ENCODE data around the gene CEP164.

The CEP164 gene

DNA sequence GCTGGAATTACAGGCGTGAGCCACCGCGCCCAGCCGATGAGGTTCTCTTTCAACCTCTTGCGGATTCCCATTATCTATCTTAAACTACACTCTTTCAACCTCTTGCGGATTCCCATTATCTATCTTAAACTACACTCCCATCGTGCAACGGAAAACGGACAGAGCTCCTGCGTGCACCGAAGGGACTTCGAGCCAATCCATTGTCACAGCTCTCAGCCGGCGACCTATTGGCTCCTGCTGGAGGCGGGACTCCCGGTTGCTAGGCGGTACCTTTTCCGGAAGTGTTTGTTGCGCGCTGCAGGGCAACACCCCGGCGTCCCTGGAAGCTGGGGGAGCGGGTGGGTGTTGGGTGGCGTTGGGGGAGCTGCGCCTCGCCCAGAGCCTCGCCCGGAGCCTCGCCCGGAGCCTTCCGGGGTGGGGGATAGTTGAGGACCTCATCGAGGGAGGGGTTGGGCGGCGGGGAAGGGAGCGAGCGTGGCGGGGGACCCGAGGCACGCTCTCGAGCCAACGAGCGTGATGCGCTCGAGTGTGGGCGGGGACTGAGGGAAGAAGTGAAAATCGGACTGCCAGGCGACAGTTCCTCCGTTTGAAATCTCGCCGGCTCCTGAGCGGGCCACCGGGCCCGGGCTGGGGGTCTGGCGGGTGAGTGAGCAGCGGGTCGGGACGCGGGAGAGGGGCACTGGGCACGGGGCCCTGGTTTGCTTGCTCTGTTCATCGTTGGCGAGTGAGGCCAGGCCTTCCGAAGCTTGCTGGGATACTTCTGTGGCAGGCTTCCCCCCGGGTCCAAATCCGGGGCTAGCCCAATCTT, at the start of gene CEP164:
CEP164 (plus strand) TSS at position 288 of the 808 bp plus-strand sequence. CDS start 10,733 bp downstream, outside the sequence.
- DNase-seq: peak; percentile 90

DNA sequence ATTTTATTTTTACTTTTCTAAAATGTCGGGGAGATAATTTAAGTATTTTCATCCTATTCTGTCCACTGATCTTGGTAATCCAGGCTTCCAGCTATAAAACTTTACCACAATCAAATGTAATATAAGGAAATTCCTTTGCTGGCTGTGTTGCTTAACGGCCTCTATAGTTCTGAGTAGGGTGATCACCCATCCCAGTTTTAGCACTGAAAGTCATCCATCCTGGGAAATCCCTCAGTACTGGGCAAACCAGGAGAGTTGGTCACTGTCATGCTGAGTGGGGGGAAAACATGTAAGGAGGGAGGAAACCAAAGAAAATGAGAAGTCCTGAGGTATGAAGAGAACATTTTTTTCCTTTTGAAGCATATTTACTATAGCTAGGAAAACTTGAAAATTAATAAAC, 49.3 kb upstream of the CEP164 start:
- DNase-seq: no peak

DNA sequence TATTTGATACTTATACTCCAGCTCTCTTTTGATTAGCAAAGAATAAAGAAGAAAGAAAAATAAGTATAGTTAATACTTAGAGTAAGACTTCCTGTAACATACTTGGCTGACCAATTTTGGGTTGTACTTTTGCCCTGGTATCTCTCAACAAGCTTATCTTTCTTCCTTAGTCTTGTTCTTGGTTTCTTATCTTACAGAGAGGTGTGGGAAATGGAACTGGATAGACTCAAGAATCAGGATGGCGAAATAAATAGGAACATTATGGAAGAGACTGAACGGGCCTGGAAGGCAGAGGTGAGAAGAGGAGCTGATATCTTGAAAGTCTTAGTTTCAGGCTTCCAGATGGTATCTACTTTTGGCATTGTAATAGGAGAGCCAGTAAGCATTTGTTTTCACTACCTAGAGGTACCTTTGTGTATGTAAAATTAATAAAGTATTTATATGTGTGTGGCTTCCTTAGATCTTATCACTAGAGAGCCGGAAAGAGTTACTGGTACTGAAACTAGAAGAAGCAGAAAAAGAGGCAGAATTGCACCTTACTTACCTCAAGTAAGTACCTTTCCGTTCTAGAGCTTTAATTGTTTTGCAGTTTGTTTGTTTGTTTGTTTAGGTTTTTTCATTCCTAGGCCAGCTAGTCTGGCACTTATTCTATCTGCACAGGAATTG, 47.8 kb upstream of the CEP164 start:
- no peak for DNase-seq

DNA sequence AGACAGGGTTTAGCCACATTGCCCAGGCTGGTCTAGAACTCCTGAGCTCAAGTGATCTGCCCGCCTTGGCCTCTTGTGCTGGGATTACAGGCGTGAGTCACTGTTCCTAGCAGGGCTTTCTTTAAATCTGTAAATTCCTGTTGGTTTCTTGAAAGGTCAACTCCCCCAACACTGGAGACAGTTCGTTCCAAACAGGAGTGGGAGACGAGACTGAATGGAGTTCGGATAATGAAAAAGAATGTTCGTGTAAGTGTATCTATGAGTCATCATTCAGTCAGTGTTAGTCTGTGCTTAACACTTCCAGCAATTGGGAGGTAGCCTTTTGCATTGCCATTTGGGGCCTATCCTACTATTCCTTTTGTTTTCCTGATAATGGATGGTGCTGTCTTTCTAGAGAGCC, 46.5 kb upstream of the CEP164 start:
- no peak for DNase-seq

DNA sequence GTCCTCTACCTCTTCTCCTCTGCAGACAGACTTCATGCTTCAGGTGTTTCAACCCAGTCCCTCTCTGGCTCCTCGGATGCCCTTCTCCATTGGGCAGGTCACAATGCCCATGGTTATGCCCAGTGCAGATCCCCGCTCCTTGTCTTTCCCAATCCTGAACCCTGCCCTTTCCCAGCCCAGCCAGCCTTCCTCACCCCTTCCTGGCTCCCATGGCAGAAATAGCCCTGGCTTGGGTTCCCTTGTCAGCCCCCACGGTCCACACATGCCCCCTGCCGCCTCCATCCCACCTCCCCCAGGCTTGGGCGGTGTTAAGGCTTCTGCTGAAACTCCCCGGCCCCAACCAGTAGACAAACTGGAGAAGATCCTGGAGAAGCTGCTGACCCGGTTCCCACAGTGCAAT, 45.8 kb upstream of the CEP164 start:
- DNase-seq: no peak

DNA sequence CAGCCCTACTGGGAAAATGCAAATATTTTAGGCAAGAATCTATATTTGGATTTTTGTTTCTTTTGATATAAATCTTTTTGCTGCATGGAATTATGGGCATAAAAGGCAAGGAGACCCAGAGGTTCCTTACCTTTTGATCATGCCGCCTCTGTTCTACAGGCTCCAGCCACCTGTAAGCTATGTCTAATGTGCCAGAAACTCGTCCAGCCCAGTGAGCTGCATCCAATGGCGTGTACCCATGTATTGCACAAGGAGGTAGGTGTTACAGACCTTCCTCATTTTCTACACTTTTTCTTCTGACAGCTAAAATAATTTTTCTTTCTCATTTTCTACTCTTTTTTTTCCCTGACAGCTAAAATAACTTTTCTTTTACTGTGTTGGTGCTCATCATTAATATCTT, 44.7 kb upstream of the CEP164 start:
- DNase-seq: no peak

DNA sequence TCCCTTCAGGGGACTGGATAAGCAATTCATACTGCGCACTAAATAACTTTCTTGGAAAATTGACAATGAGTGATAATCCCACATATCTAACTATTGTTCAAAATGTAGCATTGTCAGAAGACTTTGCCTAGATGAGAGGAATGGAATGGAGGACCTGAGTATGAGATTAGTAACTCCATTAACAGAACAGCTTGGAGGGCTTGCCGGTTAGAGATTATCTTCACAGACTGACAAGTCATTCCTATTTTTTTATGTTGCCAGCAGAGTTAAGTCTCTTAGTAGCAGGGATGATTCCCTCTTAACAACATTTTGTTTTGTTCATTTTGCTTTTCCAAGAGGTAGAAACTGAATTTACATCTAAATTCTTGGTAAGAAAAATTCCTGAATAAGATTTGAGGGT, 43.6 kb upstream of the CEP164 start:
- DNase-seq: no peak

DNA sequence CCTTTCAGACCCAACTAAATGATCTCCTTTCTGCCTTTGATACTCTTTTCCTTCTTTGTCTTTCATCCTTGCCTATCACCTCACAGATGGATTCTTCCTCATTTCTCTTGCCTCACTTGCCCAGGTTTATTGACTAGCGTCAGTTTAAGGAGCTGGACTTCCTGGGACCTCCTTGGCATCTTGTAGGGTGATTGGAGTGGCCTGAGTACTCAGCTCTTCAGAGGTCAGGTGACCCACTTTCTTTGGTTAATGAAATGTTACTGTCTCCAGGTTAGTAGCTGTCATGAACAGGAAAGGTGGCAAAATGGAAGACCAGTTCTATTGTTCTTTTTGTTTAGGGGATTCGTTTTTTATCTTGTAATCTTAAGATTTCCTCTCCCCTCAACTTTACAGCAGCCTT, 41.1 kb upstream of the CEP164 start:
- DNase-seq: no peak

DNA sequence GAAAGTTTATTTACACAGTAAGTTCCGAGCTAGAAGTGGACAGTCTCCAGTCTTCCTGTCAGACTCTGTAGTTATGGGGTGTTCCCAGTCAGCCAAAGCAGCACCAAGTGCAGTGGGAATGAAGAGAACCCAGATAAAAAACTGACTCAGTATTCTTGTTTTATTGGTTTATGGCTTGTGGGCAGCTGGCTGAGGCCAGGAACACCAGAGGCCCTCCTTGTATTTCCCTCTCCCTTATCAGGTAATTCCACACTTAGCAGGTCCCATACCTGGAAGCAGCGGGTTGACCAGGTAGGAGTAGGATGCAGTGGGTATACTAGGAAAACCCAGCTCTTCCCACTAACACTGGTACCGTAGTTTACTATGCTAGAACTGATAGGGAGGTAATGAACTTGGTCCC, 40.0 kb upstream of the CEP164 start:
- DNase-seq: no peak

DNA sequence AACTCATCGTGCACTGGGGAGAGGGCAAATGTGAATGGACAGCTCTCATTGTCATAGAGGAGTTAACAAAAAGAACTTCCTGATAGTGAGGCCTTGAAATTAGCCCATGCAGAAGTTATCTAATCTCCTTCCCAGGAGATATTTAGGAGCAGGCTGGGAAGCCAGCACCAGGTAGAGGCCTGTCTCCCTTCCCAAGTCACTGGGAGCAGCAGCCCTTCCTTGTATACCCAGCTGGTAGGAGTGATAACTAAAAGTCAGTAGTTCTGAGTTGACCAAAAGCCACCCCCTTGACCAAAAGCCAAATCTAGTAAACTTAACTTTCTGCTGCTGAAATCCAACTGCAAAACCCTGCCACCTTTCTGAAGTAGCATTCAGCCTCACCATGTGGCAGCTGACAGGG, 37.9 kb upstream of the CEP164 start:
- no peak for DNase-seq

DNA sequence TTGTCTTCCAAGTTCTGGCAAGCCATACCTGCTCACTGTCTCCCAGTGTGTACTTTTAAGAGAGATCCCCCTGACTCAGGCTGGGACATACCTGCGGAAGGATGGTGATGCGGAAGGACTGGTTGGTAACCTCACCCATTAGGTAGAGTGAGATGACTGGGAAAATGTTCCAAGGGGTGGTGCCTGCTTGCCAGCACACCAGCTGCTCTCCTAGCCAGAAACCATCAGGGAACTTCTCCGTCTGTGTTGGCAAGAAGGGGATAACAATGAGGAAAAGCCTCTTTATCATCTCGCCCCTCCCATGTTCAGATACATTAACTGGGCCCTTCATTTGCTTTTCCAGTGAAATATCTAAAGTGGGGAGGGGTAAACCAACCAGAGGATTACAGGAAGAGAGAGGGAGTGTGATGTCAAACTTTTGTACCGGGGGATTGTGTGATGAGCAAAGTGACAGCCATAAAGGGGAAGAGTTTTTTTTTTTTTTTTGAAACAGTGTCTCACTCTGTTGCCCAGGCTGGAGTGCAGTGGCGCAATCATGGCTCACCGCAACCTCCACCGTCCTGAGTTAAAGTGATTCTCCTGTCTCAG, 36.8 kb upstream of the CEP164 start, which contains the start of gene BACE1-AS:
BACE1-AS (plus strand) TSS at position 538 of the 588 bp plus-strand sequence.
- no peak for DNase-seq

DNA sequence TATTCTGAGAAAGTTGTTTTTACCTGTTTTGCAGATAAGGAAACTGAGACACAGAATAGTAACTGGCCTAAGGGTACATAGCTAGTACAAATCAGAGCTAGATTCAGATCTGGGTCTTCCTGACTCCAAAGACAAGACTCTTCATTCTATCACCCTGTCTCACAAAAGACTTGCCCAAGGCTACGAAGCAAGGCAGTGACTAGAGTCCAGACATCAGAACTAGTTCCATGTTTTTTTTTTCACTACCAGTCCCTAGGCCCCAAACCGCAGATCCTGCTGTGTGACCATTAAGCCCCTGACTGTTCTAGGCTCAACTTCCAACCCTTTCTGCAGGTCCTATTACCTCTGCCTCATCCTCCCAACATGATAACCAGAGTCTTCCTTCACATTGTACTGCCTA, 35.0 kb upstream of the CEP164 start:
- no peak for DNase-seq

DNA sequence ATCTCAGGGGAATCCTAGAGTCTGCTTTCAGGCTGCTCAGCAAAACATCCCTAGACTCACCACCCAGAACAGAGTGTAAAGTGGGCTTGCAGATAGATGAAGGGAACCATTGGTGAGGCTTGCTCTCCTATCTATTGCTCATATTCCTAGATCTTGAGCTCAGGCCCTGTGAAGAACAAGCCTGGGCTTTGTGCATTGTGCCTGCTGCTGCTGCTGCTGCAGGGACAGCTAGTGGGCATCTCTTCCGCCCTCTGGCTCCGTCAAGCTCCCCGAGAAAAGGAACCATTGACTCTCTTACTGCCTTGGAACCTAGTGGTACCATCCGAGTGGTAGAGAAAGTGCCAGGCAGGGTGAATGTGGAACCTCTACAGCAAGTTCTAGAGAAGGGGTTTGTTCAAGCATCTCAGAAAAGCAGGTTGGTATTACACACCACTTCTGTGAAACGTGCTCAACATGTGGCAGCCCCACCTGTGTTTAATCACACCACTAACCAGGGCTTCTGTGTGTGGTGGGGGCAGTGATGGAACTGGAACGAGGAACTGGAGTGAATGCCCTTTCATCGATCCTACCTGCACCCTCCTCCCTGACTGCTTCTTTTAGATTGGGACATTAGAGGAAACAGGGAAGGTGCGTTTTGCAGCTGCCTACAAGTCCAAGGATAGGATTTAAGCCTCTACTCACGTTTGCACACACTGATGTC, 32.1 kb upstream of the CEP164 start:
- no peak for DNase-seq

DNA sequence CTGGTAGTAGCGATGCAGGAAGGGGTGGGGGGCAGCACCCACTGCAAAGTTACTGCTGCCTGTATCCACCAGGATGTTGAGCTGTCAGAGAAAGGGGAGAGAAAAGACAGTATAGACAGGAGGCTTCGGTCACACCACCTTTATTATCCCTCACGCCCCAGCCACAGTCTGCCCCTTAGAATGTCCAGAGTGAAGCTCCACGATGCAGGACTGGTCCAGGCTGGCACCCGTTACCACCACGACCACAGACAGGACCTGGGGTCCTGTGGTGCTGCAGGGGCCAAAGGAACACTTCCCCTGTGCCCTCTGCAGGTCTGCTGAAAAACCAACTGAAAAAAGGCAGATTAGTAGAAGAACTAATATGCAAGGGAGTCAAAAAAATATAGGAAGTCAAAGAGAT, 30.8 kb upstream of the CEP164 start:
- DNase-seq: no peak

DNA sequence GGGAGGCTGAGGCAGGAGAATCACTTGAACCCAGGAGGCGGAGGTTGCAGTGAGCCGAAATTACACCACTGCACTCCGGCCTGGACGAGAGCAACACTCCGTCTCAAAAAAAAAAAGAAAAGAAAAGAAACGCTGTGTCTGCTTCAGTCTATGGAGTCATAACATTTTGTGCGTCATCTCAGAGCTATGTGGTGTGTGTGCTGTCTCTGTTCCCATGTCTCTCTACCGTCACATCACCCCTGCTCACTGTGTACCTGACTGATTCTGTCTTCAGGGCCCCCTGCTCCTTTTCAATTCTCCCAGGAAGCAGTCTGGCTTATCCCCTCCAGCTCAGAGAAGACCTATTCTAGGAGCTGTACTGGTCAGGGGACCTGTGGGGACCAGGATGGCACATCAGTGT, 29.5 kb upstream of the CEP164 start:
- DNase-seq: no peak

DNA sequence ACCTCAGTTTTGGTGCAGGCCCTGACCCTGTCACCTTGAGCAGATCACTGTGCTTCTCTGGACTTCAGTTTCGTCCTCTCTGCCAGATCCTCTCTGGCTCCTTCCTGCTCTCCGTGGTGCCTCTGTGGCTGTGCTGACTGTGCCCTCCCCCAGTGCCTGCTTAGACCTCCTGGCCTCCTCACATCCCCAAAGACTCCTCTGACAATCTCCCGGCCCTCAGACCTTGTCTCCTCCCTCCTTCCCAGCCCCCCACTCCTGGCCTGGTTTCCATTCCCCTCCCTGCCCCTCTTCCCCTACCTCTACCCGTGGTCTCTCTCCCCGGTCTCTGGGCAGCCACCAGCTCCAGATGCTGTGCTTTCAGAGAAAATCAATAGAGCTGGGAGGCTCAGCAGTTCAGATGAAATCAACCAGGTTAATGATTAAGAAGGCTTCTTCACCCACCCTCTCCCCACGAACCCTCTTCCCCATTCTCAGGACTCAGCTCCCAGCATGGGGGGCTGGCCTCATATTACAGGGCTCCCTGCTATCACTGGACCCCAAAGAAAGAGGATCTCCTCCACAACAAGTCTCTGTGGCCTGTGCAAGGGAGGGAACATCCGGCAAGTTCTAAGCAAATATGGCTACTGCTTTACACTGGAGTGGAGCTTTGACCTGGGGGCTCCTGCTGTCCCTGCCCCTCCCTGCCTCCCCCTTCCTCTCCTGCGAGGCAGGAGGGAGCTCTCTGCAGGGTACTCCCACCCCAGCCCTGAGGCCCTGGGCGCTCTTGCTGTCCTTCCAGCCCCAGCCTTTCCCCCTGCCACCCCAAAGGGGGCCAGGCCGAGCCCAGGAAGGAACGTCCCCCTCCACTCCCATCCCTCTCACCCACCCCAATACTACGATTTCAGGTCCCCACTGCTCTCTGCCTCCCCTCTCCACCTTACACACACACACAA, 28.0 kb upstream of the CEP164 start:
- no peak for DNase-seq

DNA sequence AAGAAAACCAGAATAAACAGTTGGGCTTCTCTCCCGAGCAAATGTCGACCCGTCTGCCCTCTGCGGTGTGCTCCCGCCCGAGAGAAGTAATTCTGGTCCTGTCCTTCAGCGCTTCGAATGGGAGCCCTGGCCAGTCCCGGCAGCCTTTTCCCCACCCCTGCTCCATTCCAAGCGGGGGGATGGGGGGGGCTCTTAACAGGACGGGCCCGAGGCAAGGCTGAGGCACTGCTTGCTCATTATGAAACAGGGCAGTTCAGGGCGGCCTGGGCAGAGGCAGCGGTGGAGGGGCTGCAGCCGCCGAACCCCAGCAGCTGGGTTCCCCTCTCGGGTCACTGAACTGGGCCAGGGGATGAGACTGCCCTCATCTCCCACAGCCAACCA, 27.4 kb upstream of the CEP164 start:
- no peak for DNase-seq

DNA sequence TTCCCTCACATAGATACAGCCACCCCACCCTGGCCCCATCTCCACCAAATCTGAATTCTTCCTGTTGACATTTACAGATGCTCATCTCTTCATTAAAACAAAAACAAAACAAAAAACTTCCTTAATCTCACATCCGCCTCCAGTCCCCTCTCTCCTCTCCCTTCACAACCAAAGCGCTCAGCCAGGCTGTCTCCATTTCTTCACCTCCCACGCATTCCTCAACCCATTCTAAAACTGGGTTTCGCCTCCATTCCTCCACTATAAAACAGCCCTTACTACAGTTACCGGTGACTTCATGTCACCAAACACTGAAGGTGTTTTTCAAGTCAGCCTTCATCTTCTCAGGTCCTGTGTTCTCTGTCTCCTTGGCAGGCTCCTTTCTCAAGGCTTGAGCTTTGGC, 26.9 kb upstream of the CEP164 start:
- no peak for DNase-seq

DNA sequence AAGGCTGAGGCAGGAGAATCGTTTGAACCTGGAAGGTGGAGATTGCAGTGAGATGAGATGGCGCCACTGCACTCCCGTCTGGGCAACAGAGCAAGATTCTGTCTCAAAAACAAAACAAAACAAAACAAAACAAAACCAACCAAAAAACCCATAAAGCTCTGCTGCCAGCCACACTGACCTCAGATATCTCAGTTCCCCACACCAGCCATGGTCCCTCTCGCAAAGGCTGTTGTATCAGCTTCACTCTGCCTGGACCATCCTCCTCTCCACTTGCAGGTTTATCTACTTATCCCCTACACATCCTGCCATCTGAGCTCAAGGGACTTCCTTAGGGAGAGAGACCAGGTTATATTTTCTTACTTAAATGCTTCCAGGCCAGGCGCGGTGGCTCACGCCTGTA, 25.4 kb upstream of the CEP164 start:
- DNase-seq: no peak

DNA sequence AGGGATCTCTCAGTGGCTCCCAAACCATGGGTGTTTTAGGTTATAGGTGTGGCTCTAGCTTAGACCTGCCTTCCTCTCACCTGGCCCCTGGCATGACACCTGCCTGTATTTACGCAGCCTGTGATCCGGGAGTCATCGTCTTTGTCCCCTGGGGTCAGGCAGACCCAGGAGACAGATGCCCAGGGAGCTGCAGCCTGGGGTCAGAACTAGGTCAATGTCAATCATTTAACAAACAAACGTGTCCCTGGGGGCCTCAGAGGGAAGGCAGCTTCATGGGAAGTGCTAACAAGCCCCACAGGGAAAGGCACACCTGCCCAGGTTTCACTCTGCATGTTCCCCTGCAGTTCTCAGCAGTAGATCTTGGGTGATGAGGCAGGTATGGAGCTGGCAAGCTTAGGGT, 24.6 kb upstream of the CEP164 start:
- DNase-seq: no peak

DNA sequence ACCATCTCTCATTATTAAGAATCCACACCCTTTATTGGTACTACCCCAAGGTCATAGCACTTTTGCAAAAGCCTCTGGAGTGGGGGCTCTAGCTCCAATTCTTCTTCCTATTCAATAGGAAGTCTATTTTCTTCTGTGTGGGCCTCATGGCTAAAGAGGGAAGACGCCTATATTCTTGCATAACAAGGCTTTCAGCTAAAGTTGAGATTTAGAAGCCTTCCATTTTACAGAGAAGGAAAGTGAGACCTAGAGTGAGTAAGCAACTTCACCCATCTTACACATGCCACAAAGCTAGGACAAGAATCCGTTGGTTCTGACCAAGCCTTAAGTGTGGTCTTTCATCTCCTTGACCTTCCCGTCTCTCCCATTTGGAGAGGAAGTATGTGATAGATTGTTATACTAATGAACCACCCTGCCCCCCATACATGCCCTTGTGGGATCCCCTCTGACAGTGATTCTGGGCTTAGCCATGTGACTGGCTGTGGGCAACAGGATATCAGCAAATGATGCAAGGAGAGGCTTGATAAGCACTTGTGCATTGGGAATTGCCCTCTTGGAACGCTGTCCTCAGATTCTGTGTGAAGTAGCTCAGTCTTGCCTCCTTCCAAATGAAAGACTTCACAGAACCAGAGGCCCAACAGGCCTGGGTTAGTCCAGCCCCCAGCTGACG, 23.9 kb upstream of the CEP164 start:
- DNase-seq: no peak

DNA sequence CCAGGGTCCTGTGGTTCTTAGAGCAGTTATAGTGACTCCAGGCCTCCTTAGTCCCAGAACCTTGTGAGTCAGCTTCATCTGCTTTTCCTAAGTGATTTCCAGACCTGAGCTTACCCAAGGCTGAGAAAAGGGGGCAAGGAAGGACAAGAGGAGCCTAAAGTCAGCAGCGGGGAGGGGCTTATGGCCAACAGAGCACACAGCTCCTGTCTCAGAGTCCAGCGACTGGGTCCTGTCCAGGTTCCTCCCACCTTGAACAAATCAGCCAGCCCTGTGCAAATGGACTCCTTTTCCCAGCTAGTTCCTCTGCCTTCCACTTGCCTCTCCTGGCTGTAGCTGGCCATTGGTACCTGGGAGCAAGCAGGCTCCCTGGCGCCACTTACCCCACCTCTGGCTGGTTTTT, 22.5 kb upstream of the CEP164 start:
- DNase-seq: no peak
